Activated T-cell treated with anti-CD3 and anti-CD28 coated beads for 24 hours (primary cell): ENCODE results near the gene GABRR2.
"Not testable (repeated sequence)": the region's sequence is repeated elsewhere in the genome, so short reads cannot be mapped to it uniquely, and the experiment has no call there.

Experiments used
- DNase-seq: peaks from one replicate; pipeline ENCODE4 v3.0.0-alpha.2; 2020; ENCODE audit warnings: low read depth

The GABRR2 gene

GRCh38 chr6:89257346-89257745 is 57.8 kb downstream of the GABRR2 start:
- no peak for DNase-seq

GRCh38 chr6:89255417-89255816 is 59.7 kb downstream of the GABRR2 start:
- no peak for DNase-seq

- no peak for DNase-seq
Measured at GRCh38 chr6:89254569-89254968, 60.5 kb downstream of the GABRR2 start.

- DNase-seq, result no peak
Measured at GRCh38 chr6:89252907-89253306, 62.2 kb downstream of the GABRR2 start.

- DNase-seq, result no peak
Measured at GRCh38 chr6:89251976-89252375, 63.1 kb downstream of the GABRR2 start.

- no peak for DNase-seq
Measured at GRCh38 chr6:89251170-89251569, 63.9 kb downstream of the GABRR2 start.

- no peak for DNase-seq
Measured at GRCh38 chr6:89250239-89250638, 64.9 kb downstream of the GABRR2 start.

GRCh38 chr6:89244241-89244985 is 70.7 kb downstream of the GABRR2 start:
- no peak for DNase-seq

GRCh38 chr6:89243331-89243629 is 71.8 kb downstream of the GABRR2 start:
- DNase-seq, result no peak

GRCh38 chr6:89242574-89243330 is 72.3 kb downstream of the GABRR2 start:
- no peak for DNase-seq

GRCh38 chr6:89239338-89239737 is 75.8 kb downstream of the GABRR2 start:
- DNase-seq, result no peak

- DNase-seq, result no peak
Measured at GRCh38 chr6:89237158-89237557, 77.9 kb downstream of the GABRR2 start.

- not testable (repeated sequence) for DNase-seq
Measured at GRCh38 chr6:89233605-89234004, 81.5 kb downstream of the GABRR2 start.

- no peak for DNase-seq
Measured at GRCh38 chr6:89222712-89223039, 92.4 kb downstream of the GABRR2 start.

- no peak for DNase-seq
Measured at GRCh38 chr6:89221971-89222711, 93.0 kb downstream of the GABRR2 start.

GRCh38 chr6:89221129-89221528 is 94.0 kb downstream of the GABRR2 start:
- no peak for DNase-seq

- DNase-seq, result no peak
Measured at GRCh38 chr6:89217299-89217910, 97.7 kb downstream of the GABRR2 start, which contains the start of gene GABRR1. TSS of gene GABRR1 (minus strand) at chr6:89217358. CDS start at chr6:89217322, 36 bp downstream.

- no peak for DNase-seq
Measured at GRCh38 chr6:89216411-89216810, 98.7 kb downstream of the GABRR2 start.

- no peak for DNase-seq
Measured at GRCh38 chr6:89215391-89215790, 99.7 kb downstream of the GABRR2 start.

GRCh38 chr6:89214197-89214596 is 100.9 kb downstream of the GABRR2 start:
- no peak for DNase-seq

- DNase-seq, result no peak
Measured at GRCh38 chr6:89212472-89212871, 102.6 kb downstream of the GABRR2 start.

GRCh38 chr6:89209457-89209856 is 105.6 kb downstream of the GABRR2 start:
- no peak for DNase-seq

GRCh38 chr6:89208551-89208950 is 106.5 kb downstream of the GABRR2 start:
- DNase-seq, result no peak
